H1 (cell line): Measurements from ENCODE around the gene TSPAN17. TPM values are rescaled to one million over a fixed set of nuclear protein-coding genes. Genes with fewer than 3 reads are reported as not detected.

ENCODE experiments used
- CTCF ChIA-PET: fragments of 300-600 bp; sonication (Branson Sonifier 250); formaldehyde crosslinking; loops from one replicate; lab custom pipeline; 2021; ENCODE audit not compliant: partially characterized antibody; lab: Charles Lee
- POLR2A ChIA-PET: fragments of 300-600 bp; sonication (Branson Sonifier 250); formaldehyde crosslinking; loops from one replicate; lab custom pipeline; 2021; ENCODE audit warnings: inconsistent platforms; ENCODE audit not compliant: partially characterized antibody; lab: Charles Lee
- DNase-seq, 2 experiments: peaks; one replicate each; pipeline versions ENCODE4 v3.0.0 to v3.0.0-alpha.2; 2010 to 2022; ENCODE audit warnings: low spot score in 2 of 2, low read depth in 1 of 2, mixed read lengths in 1 of 2
- FAIRE-seq: peaks from 2 replicates; lab custom pipeline; 2011; peaks lifted over from hg19 to GRCh38; lab: Jason Lieb, UNC
- H2AFZ ChIP-seq: 2 replicates; pipeline ENCODE4 v1.8.1; 2012; ENCODE audit warnings: low read length, inconsistent platforms
- H2AK5ac ChIP-seq: 2 replicates; pipeline ENCODE4 v1.6.1; 2013; ENCODE audit warnings: low read depth, low read length
- H2BK120ac ChIP-seq: replicated peaks from 2 replicates; pipeline ENCODE3; 2013; ENCODE audit warnings: low read depth, low read length, inconsistent platforms
- H2BK12ac ChIP-seq: 2 replicates; pipeline ENCODE4 v1.6.1; 2013; ENCODE audit warnings: low read depth, low read length
- H2BK15ac ChIP-seq: 2 replicates; pipeline ENCODE4 v1.6.1; 2013; ENCODE audit warnings: low read length
- H2BK20ac ChIP-seq: 2 replicates; pipeline ENCODE4 v1.6.1; 2013; ENCODE audit warnings: low read length
- H2BK5ac ChIP-seq: 2 replicates; pipeline ENCODE4 v1.6.1; 2013; ENCODE audit warnings: low read depth, low read length
- H3K14ac ChIP-seq: 2 replicates; pipeline ENCODE4 v1.6.1; 2013; ENCODE audit warnings: inconsistent platforms; ENCODE audit not compliant: insufficient read length
- H3K18ac ChIP-seq: 2 replicates; pipeline ENCODE4 v1.6.1; 2013; ENCODE audit warnings: low read length; ENCODE audit errors: extremely low read depth
- H3K23ac ChIP-seq: 2 replicates; pipeline ENCODE4 v1.6.1; 2013; ENCODE audit warnings: inconsistent platforms; ENCODE audit not compliant: insufficient read length
- H3K23me2 ChIP-seq: 2 replicates; pipeline ENCODE4 v1.6.1; 2013; ENCODE audit warnings: low read depth, low read length
- H3K27ac ChIP-seq: 2 replicates; pipeline ENCODE4 v1.6.1; 2011; ENCODE audit warnings: low read depth, low read length, inconsistent platforms
- H3K27me3 ChIP-seq, 4 experiments: replicated peaks in 1 of 4; 1 replicate in 1 of 4; 2 replicates in 3 of 4; pipeline versions ENCODE4 v1.6.1 to v1.8.1; 2011 to 2013; ENCODE audit warnings: low read length in 3 of 4, mild to moderate bottlenecking in 3 of 4, inconsistent platforms in 2 of 4, mixed read lengths in 2 of 4, moderate library complexity in 1 of 4; ENCODE audit not compliant: control insufficient read depth in 3 of 4, insufficient read depth in 3 of 4; ENCODE audit errors: extremely low read depth in 1 of 4
- H3K36me3 ChIP-seq, 4 experiments: 2 replicates each; pipeline versions ENCODE4 v1.6.1 to v1.8.1; 2011 to 2013; ENCODE audit warnings: mild to moderate bottlenecking in 4 of 4, low read length in 3 of 4, moderate library complexity in 2 of 4, control low read depth in 1 of 4, inconsistent platforms in 1 of 4; ENCODE audit not compliant: insufficient read depth in 4 of 4, control insufficient read depth in 2 of 4
- H3K4ac ChIP-seq: replicated peaks from 2 replicates; pipeline ENCODE3; 2013; ENCODE audit warnings: low read length, low read depth, mixed read lengths, inconsistent platforms; ENCODE audit not compliant: insufficient read length
- H3K4me1 ChIP-seq, 4 experiments: replicated peaks in 1 of 4; 1 replicate in 1 of 4; 2 replicates in 3 of 4; pipeline versions ENCODE4 v1.6.1 to v1.8.1; 2011 to 2013; ENCODE audit warnings: low read length in 3 of 4, inconsistent platforms in 2 of 4, mixed read lengths in 1 of 4; ENCODE audit not compliant: insufficient read depth in 4 of 4, control insufficient read depth in 3 of 4
- H3K4me2 ChIP-seq, 2 experiments: 2 replicates each; pipeline versions ENCODE4 v1.6.1 to v1.8.1; 2011 to 2013; ENCODE audit warnings: low read depth in 2 of 2, low read length in 2 of 2, control low read depth in 1 of 2, inconsistent platforms in 1 of 2, mild to moderate bottlenecking in 1 of 2; ENCODE audit not compliant: insufficient read depth in 1 of 2
- H3K4me3 ChIP-seq, 4 experiments: fragments of 200-600, 300-600 bp in 1 of 4; sonication (generic), shearing (Covaris generic), sonication (Bioruptor Twin) in 1 of 4; 2 replicates each; pipeline versions ENCODE4 v1.5.1 to v1.8.1; 2011 to 2016; ENCODE audit warnings: low read length in 4 of 4, low read depth in 3 of 4, control low read depth in 2 of 4, inconsistent platforms in 2 of 4, mild to moderate bottlenecking in 2 of 4, mixed read lengths in 1 of 4, moderate library complexity in 1 of 4; ENCODE audit not compliant: insufficient read depth in 2 of 4; ENCODE audit errors: extremely low read depth in 1 of 4
- H3K56ac ChIP-seq: replicated peaks from 2 replicates; pipeline ENCODE3; 2013; ENCODE audit warnings: low read depth, mild to moderate bottlenecking, mixed read lengths, low read length, inconsistent platforms; ENCODE audit not compliant: insufficient read length
- H3K79me1 ChIP-seq: 2 replicates; pipeline ENCODE4 v1.6.1; 2013; ENCODE audit warnings: low read depth, low read length, control low read depth
- H3K79me2 ChIP-seq, 2 experiments: 2 replicates each; pipeline versions ENCODE4 v1.6.1 to v1.8.1; 2012 to 2013; ENCODE audit warnings: low read length in 2 of 2, mild to moderate bottlenecking in 2 of 2, inconsistent platforms in 1 of 2; ENCODE audit not compliant: insufficient read depth in 2 of 2, control insufficient read depth in 1 of 2
- H3K9ac ChIP-seq, 4 experiments: replicated peaks in 1 of 4; 1 replicate in 1 of 4; 2 replicates in 3 of 4; pipeline versions ENCODE4 v1.6.1 to v1.8.1; 2011 to 2013; ENCODE audit warnings: low read depth in 3 of 4, low read length in 3 of 4, control low read depth in 2 of 4, mild to moderate bottlenecking in 2 of 4, moderate library complexity in 2 of 4, inconsistent platforms in 1 of 4; ENCODE audit errors: extremely low read depth in 1 of 4
- H3K9me3 ChIP-seq, 2 experiments: 2 replicates each; pipeline versions ENCODE4 v1.6.1 to v1.8.1; 2012 to 2013; ENCODE audit warnings: mild to moderate bottlenecking in 2 of 2, moderate library complexity in 2 of 2, control low read depth in 1 of 2, inconsistent platforms in 1 of 2, low read depth in 1 of 2, low read length in 1 of 2, mixed read lengths in 1 of 2; ENCODE audit not compliant: insufficient read depth in 2 of 2
- H4K20me1 ChIP-seq, 2 experiments: replicated peaks in 1 of 2; 2 replicates each; pipeline versions ENCODE3 to v1.8.1; 2011 to 2013; ENCODE audit warnings: inconsistent platforms in 2 of 2, low read length in 2 of 2, mild to moderate bottlenecking in 1 of 2; ENCODE audit not compliant: insufficient read depth in 2 of 2, control insufficient read depth in 1 of 2
- H4K5ac ChIP-seq: 2 replicates; pipeline ENCODE4 v1.6.1; 2013; ENCODE audit warnings: low read length, low read depth, mixed read lengths, inconsistent platforms; ENCODE audit not compliant: insufficient read length
- H4K8ac ChIP-seq: 2 replicates; pipeline ENCODE4 v1.8.0; 2013; ENCODE audit warnings: mild to moderate bottlenecking, moderate library complexity, low read length, inconsistent platforms; ENCODE audit not compliant: insufficient read depth; ENCODE audit errors: extremely low read depth
- H4K91ac ChIP-seq: replicated peaks from 2 replicates; pipeline ENCODE3; 2013; ENCODE audit warnings: low read length, mixed read lengths, inconsistent platforms; ENCODE audit not compliant: insufficient read length
- SP2 ChIP-seq: IDR thresholded peaks from 2 replicates; pipeline ENCODE4 v1.6.1; 2012; ENCODE audit warnings: mild to moderate bottlenecking, low read length, inconsistent platforms
- WGBS, 2 experiments: shearing (Covaris generic) in 1 of 2; methylation state at CpG; one replicate each; pipeline versions ENCODE4 v1.1.6 to v1.1.7; 2013 to 2015; ENCODE audit warnings: low lambda C conversion rate in 2 of 2, mixed read lengths in 2 of 2, inconsistent platforms in 1 of 2, low coverage in 1 of 2, missing lambda C conversion rate in 1 of 2; ENCODE audit not compliant: insufficient replicate concordance in 2 of 2, insufficient coverage in 1 of 2, insufficient read length in 1 of 2; ENCODE audit errors: extremely low coverage in 1 of 2, missing lambda C conversion rate in 1 of 2; 5-methylcytosine and 5-hydroxymethylcytosine counted together
- polyA plus RNA-seq, 7 experiments: library from polyadenylated mRNA; depleted of rRNA in 3 of 7; stranded (reverse) in 5 of 7; unstranded in 2 of 7; fragments of >200 nt in 5 of 7; fragments of 200-250 nt in 2 of 7; gene quantifications; 1 replicate in 5 of 7; 2 replicates in 1 of 7; 4 replicates in 1 of 7; pipeline versions ENCODE4 v1.2.1 to v1.2.3, GENCODE V29; 2011 to 2013; ENCODE audit warnings: missing spikeins in 2 of 7, mixed read lengths in 2 of 7
- total RNA-seq: library from RNA; stranded (reverse); fragmentation: NEBNext Ultra II Directional; extraction: Animal tissue kit (Norgen Biotek cat#: 25700); gene quantifications from 2 replicates; pipeline ENCODE4 v1.2.1, GENCODE V29; 2021
- TF ChIP-seq, protein P1 (sequence below): IDR thresholded peaks from 2 replicates; pipeline ENCODE4 v1.6.1; 2012; ENCODE audit warnings: inconsistent platforms

TSPAN17 gene
- total and polyA plus RNA-seq, 2 of the 8 experiments (the other 6 are each of a cell fraction or from before 2014, with no cell fraction given), result 41.5 to 53.7 TPM

DNA sequence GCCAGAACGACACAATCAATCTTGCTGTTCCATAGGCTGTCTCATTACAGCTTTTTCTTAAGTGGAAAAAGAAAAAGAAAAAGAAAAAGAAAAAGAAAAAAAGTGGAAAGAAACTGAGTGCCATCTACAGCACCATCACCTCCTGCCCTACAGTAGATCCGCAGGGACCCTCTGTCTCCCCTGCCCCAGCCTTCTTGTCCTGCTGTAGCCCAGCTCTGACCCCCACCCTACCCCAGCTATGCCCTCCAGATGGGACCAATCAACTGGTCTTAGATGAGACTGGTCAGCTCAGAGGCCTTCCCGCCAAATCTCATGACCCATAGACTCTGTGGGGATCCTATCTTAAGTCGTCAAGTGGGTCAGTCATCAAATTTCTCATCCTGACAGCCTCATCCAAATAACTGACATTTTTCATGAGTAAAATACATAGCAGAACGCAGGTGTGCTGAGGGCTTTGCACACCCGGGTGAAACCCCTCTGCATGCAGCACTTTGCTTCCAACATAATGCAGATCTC, 34.8 kb downstream of the TSPAN17 start:
- H2AFZ ChIP-seq, result no peak overlapping the region
- peak overlapping the region; percentile 60 for H3K4ac ChIP-seq
- no peaks in the 10 kb centered on the region for H3K79me2 ChIP-seq
- peaks cover 7% of the 10 kb centered on the region; the same call in 1 of the 2 replicates for H3K23me2 ChIP-seq
- TF ChIP-seq, protein P1, sequence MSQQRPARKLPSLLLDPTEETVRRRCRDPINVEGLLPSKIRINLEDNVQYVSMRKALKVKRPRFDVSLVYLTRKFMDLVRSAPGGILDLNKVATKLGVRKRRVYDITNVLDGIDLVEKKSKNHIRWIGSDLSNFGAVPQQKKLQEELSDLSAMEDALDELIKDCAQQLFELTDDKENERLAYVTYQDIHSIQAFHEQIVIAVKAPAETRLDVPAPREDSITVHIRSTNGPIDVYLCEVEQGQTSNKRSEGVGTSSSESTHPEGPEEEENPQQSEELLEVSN, result peak; percentile 68; the same call in 1 of the 2 replicates
- no peak for TF ChIP-seq SP2
- peak overlapping the region; percentile 53; the same call in 1 of the 2 replicates for H2BK15ac ChIP-seq
- peaks cover 0 to 20% (median 19%) of the 10 kb centered on the region in 4 experiments; a peak in 6 of 7 replicates for H3K27me3 ChIP-seq
- H3K9me3 ChIP-seq, result no peaks in the 10 kb centered on the region
- no peak overlapping the region for H4K91ac ChIP-seq
- no peaks in the 10 kb centered on the region for H3K36me3 ChIP-seq
- ChIA-PET CTCF (interaction anchor here (0.6 to 35.1 kb wide), 5 partner anchors 5 to 290 kb away, joined by 3 to 859 read pairs (median 14); no protein-coding TSS in a partner anchor), POLR2A (interaction anchor here (1.0 to 1.4 kb wide), 2 partner anchors 12 kb away, joined by 3 to 4 read pairs; no protein-coding TSS in a partner anchor)
- H2AK5ac ChIP-seq, result 0 out of 2 replicates have a peak overlapping the region, but pooled peaks have one; percentile 70
- no peak overlapping the region for H3K9ac ChIP-seq
- H3K4me1 ChIP-seq, result peaks cover 0 to 10% (median 2%) of the 10 kb centered on the region in 4 experiments; a peak in 5 of 7 replicates
- no peak overlapping the region for H2BK20ac ChIP-seq
- no peak overlapping the region for H2BK120ac ChIP-seq
- no peak overlapping the region for H4K5ac ChIP-seq
- WGBS, 2 experiments, result 91% methylated on average over 6 of the region's 6 CpGs; no CpG with 5 or more reads in 1 of the 2 experiments
- DNase-seq, result no peak
- no peak overlapping the region for H3K4me3 ChIP-seq
- H3K4me2 ChIP-seq, result no peak overlapping the region
- no peak overlapping the region for H3K14ac ChIP-seq
- H3K23ac ChIP-seq, result no peak overlapping the region
- FAIRE-seq, result no peak
- no peak overlapping the region for H4K8ac ChIP-seq
- no peaks in the 10 kb centered on the region for H4K20me1 ChIP-seq
- no peak overlapping the region for H2BK12ac ChIP-seq
- no peak overlapping the region for H3K18ac ChIP-seq
- no peak overlapping the region for H2BK5ac ChIP-seq
- no peak overlapping the region for H3K27ac ChIP-seq
- H3K79me1 ChIP-seq, result no peaks in the 10 kb centered on the region
- no peak overlapping the region for H3K56ac ChIP-seq
